NCI-H748 (cell line): Measurements from ENCODE around the gene SHANK3.
A peak's percentile ranks its signal among the peaks of the same experiment; 100 is the strongest.

Experiments
- DNase-seq: peaks from one replicate; lab custom pipeline; 2025; ENCODE audit not compliant: unreplicated experiment; lab: John Stamatoyannopoulos, UW

The SHANK3 gene

DNA sequence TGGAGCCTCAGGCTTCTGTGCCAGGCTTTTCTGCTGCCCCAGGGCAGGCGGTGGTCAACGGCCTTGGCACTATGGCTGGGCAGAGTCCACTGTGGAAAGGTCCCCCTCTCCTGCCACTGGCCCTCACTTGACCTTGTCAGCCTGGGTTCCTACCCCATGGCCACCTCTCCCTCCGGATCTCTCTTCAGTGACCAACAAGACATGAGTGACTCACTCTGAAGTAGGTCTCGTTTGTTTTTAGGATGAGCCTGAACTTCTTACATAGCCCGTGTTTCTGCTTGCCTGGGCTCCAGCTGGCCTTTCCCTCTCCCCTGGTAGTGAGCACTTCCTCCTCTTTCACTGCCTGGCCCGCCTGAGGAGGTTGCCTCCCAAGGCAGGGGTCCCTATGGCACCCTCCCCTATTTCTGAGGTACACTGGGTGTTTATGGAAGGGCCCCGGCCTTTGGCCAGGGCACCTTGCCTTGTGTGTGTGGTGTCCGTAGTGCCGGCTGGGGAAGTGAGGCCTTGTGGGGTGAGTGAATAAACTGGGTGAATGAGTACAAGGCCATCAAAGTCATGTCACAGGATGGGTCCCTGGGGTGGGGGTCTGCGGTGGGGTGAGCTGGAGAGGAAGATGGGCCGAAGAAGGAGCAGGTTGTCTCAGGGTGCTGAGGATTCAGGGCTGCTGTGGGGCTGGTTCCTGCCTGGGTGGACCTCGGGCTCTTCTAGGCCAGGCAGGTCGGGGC, 5.0 kb downstream of the SHANK3 start:
- no peak for DNase-seq

DNA sequence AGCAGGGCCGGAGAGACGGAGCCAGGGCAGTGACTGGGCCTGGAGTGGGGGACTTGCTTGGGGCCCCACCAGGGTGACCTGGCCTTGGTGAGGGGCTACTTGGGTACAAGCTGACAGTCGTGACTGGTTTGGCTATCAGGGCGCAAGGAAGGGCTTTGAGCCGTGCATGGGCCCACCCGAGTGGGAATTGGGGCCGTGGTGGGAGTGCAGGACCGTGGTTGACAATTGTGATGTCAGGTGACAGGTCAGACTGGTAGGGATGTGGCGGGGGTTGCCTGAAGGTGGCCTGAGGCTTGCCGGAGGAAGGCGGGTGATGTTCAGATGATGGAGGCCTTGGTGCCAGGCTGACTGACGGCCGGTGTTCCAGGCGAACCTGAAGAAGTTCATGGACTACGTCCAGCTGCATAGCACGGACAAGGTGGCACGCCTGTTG, 5.6 kb downstream of the SHANK3 start:
- DNase-seq, result no peak

DNA sequence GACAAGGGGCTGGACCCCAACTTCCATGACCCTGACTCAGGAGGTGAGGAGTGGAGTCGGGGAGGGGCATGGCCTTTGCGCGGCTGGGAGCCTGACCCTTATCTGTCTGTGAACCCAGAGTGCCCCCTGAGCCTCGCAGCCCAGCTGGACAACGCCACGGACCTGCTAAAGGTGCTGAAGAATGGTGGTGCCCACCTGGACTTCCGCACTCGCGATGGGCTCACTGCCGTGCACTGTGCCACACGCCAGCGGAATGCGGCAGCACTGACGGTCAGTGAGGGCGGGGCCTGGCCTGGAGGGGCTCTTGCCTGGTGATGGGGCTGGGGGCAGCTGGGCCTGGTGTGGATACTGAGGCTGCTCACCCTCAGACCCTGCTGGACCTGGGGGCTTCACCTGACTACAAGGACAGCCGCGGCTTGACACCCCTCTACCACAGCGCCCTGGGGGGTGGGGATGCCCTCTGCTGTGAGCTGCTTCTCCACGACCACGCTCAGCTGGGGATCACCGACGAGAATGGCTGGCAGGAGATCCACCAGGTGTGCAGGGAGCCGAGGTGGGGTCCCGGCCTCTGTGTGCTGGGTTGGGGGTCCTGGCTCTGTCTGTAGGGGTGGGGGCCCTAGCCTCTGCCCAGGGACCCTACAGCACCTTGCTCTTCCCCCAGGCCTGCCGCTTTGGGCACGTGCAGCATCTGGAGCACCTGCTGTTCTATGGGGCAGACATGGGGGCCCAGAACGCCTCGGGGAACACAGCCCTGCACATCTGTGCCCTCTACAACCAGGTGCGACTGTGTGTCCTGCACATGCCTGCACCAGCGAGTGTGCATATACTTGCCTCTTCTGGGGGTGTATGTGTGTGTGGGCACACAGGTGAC, 6.3 kb downstream of the SHANK3 start:
- DNase-seq, result no peak

DNA sequence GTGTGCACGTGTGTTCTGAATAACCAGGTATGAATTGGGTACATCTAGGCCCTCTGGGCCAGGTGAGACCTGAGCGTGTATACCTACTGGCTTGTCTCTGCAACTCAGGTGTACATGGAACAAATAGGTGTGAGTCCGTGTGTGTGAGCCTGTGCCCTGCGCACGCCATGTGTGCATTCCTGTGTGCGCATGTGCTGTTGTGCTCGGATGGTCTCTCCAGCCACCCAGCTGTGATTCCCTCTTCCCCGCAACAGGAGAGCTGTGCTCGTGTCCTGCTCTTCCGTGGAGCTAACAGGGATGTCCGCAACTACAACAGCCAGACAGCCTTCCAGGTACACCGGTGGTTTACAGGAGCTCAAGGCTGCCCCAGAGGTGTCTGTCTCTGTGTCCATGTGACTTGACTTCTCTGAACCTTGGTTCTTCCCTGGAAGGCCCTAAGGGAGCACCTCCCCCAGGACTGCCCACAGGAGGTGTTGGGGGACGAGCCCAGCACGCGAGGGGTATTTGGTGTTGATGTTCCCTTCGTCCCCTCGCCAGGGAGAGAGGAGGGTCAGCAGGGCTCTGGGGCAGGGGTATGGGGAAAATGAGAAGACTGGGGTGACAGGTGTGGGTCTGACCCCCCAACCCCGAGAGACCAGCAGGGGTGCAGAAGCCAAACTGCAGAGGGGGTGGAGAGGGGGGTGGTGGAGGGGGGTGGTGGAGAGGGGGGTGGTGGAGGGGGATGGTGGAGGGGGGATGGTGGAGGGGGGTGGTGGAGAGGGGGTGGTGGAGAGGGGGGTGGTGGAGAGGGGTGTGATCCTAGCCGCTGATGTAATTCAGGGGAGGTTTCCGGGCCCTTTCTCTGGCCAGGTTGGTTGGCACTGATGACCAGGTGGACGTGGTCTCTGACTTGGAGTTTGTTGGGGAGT, 10.7 kb downstream of the SHANK3 start:
- no peak for DNase-seq

DNA sequence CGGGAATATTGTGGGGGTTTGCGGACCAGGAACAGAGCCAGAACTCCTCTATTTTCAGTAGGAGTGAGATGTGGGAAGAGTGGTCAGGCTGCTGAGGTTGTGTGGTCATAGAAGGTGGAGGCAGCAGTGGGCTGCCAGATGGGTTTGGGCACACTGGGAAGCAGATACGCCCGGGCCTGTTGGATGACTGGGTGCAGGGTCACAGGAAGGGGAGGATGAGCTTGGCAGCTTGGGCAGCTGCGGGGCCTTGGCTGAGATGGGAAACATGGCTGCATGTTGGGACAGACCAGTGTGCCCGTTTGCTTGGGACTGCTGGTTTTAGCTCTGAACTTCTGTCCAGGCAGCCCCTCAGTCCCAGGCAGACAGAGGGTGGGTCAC, 11.4 kb downstream of the SHANK3 start:
- no peak for DNase-seq

GRCh38 chr22:50684501-50684900, 11.9 kb downstream of the SHANK3 start:
- no peak for DNase-seq

GRCh38 chr22:50684986-50685385, 12.4 kb downstream of the SHANK3 start:
- no peak for DNase-seq

DNA sequence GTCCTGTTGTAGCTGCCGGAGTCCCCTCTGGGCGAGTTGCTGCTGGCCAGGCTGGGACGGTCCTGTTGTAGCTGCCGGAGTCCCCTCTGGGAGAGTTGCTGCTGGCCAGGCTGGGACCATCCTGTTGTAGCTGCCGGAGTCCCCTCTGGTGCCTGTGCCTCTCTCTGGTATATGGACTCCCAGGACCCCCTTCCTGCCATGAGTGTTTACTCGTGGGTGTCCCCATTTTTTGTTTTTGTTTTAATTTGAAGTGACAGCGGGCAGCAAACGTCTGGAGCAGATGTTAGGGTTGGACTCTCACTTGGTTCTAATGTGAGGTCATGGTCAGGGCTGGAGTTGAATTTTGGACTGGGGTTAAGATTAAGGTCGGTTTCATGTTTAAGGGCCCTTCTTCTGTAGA, 14.2 kb downstream of the SHANK3 start:
- DNase-seq, result no peak

GRCh38 chr22:50687829-50688228, 15.2 kb downstream of the SHANK3 start:
- no peak for DNase-seq

- no peak for DNase-seq
Observed at GRCh38 chr22:50688448-50688847, 15.8 kb downstream of the SHANK3 start.

DNA sequence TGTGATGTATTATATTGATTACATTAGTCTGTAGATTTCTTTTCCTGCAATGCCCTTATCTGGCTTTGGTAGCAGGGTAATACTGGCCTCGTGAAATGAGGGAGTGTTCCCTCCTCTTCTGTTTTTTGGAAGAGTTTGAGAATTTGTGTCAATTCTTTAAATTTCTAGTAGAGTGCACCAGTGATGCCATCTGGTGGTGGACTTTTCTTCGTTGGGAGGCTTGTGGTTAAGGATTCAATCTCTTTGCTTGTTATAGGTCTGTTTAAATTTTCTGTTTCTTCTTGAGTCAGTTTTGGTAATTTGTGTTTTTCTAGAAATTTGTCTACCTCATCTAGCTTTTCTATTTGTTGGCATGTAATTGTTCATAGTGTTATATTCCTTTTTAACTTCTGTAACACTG, 18.9 kb downstream of the SHANK3 start:
- DNase-seq, result peak; percentile 44

DNA sequence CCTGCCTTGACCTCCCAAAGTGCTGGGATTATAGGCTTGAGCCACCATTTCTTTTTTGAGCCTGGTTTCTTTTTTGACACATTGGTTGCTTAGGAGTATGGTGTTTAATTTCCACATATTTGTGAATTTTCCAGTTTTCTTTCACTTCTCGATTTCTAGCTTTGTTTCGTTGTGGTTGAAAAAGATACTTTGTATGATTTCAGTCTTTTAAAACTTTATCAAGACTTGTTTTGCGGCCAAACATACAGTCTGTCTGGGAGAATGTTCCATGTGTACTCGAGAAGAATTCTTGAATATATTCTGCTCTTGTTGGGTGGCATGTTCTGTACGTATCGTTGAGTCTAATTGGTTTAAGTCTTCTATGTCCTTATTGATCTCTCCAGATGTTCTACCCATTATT, 20.8 kb downstream of the SHANK3 start:
- DNase-seq, result no peak

DNA sequence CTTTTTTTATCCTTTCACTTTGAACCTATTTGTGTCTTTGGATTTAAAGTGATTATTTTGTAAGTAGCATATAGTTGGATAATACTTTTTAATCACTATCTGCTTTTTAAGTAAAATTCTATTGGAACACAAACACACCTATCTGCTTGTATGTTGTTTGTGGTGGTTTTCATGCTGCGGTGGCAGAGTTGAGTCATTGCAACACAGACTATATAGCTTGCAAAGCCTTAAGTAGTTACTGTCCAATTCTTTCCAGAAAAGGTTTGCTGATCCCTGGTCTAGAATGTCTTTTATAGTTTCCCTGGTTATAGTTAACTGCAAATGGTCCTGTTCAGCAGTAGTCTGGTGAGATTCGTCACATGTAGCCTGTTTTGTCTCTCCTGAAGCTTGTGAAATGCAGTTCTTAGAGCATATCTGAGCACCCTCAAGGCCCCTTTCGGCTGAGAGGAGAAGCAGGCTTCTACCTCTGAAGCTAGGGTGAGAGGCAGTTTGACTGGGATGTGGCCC, 21.5 kb downstream of the SHANK3 start:
- no peak for DNase-seq

DNA sequence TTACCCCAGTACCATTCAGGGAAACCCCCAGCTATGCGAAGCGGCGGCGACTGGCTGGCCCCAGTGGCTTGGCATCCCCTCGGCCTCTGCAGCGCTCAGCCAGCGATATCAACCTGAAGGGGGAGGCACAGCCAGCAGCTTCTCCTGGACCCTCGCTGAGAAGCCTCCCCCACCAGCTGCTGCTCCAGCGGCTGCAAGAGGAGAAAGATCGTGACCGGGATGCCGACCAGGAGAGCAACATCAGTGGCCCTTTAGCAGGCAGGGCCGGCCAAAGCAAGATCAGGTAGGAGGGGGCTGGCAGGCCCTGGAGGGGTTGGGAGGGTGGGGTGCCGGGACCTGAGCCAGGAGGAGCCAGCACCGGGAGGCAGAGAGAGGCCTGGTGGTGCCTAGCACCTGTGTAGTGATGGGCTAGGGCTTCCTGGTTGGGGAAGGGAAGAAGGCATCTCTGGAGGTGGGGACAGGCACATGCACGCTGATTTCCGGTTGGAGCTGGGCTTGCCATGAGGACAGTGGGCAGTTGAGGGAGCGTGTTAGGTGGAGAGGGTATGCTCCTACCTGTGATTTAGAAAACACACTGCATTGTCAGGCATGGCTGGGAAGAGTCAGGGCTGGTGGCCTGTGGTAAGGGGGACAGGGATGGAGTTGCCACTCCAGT, 22.3 kb downstream of the SHANK3 start:
- no peak for DNase-seq

DNA sequence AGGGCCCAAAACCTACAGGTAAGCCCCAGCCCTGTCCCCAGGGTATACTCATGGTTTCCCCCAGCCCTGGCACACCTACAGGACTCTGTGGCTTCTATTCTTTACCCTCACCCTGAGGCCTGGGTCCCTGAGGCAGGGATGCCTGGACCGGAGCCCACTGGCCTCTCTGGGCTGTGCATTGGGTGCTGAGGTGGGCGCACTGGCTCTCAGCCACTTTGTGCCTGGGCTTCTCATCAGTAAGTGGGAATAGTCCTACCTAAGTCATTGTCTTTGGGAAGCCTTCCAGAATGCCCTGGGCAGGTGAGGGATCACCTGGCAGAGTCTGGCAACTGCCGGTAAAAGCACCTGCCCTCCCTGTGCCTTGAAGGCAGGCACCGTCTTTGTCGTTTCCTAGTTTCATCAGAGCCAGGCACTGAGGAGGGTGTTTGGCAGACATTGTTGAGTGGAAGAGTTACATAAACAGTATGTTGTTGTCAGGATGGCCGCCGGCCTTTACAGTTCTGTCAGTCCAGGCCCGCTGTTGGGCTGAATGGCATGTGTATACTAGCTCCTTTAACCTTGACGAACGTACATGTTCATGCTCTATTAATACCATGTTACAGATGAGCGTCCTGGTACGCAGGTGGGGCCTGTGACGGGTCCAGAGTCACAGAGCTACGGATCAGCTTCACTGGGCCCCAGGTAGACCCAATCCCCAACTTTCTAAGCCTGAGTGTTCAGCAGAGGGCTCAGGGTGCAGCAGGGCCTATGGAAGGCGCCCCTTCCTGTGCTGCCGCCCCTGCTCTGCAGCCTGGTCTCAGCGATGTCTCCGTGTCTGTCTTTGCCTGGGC, 23.0 kb downstream of the SHANK3 start:
- DNase-seq, result no peak

DNA sequence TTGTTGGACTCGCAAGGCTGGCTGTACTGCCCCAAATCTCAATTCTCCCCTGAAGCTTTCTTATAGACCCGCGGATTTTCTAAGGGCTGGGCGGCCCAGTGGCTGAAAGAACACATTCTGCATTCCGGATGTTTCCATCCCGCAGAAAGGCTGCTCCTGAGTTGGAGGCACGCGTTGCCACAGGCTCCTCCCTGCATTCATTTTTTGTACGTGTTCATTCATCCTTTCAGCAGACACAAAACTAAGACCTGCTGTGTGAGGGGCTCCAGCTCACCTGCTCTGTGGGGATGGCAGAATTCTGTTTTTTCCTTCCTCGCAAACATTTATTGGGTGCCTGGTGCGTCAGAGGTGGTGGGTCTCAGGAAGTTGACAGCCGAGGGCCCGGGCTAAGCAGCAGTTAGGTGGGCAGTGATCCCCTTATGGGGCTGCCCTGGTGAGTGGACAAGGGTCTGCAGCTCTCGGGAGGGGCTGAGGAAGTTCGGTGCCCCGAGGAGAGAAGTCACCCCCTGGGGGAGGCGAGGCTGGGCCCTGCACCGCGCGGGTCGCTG, 23.7 kb downstream of the SHANK3 start:
- no peak for DNase-seq

- DNase-seq, result peak; percentile 47
Observed at GRCh38 chr22:50696799-50697561, 24.4 kb downstream of the SHANK3 start.

GRCh38 chr22:50697667-50698506, 25.3 kb downstream of the SHANK3 start:
- no peak for DNase-seq
